Cardiac fibroblast (primary cell): ENCODE results near the gene C12orf56.
"Not testable (repeated sequence)": the region's sequence is repeated elsewhere in the genome, so short reads cannot be mapped to it uniquely, and the experiment has no call there.

Experiments
- DNase-seq, 2 donors: peaks; one replicate each; pipeline versions ENCODE4 v3.0.0 to v3.0.0-alpha.2; 2010; ENCODE audit warnings: low read depth in 2 of 2
- H3K4me3 ChIP-seq, 2 donors: replicated peaks in 1 of 2; 1 replicate in 1 of 2; 2 replicates in 1 of 2; pipeline ENCODE4 v1.5.1; 2011; ENCODE audit warnings: low read depth in 2 of 2, low read length in 2 of 2, mild to moderate bottlenecking in 2 of 2, moderate library complexity in 1 of 2
- TF ChIP-seq, protein P1 (sequence below): IDR thresholded peaks from one replicate; pipeline ENCODE4 v1.5.1; 2011; ENCODE audit warnings: low read depth, mild to moderate bottlenecking, low read length, inconsistent platforms

C12orf56 gene

DNA sequence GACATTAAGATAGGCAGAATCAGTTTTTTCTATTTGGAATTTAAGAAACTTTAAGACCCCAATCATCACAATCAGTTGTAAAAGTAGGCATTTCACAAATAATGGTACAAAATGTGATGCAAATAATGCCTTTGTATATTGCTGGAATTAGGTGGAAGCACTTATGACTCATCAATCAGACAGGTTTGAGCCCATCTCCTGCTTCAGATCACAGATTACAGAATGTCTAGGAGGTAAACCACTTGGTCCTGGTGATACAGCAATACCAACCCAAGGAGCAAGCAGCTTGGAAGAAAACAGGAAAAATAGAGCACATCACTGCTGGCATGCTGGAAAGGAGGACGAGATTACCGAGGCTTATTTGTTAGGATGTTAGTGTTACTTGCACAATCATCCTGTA, 57.6 kb downstream of the C12orf56 start:
- H3K4me3 ChIP-seq = no peak overlapping the region
- DNase-seq = no peak
- TF ChIP-seq, protein P1, sequence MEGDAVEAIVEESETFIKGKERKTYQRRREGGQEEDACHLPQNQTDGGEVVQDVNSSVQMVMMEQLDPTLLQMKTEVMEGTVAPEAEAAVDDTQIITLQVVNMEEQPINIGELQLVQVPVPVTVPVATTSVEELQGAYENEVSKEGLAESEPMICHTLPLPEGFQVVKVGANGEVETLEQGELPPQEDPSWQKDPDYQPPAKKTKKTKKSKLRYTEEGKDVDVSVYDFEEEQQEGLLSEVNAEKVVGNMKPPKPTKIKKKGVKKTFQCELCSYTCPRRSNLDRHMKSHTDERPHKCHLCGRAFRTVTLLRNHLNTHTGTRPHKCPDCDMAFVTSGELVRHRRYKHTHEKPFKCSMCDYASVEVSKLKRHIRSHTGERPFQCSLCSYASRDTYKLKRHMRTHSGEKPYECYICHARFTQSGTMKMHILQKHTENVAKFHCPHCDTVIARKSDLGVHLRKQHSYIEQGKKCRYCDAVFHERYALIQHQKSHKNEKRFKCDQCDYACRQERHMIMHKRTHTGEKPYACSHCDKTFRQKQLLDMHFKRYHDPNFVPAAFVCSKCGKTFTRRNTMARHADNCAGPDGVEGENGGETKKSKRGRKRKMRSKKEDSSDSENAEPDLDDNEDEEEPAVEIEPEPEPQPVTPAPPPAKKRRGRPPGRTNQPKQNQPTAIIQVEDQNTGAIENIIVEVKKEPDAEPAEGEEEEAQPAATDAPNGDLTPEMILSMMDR = no peak

DNA sequence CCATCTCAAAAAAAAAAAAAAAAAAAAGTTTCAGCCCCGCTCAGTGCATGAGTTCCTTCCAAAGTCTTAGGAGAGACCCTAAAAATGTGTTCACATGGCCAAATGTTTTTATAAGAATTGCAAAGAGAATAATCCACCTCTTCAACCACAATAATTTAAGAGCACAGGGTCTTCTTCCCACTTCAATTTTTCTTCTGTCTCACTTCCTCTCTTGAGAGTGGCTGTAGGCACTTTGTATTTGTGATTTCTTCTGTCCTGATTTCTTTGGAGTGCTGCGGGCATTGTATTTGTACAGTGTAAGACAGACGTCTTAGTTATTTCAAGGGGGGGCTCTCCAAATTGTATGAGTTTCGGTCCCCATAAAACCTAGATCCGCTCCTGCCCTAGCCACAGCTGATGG, 58.3 kb downstream of the C12orf56 start:
- no peak for DNase-seq
- TF ChIP-seq, protein P1 = no peak
- H3K4me3 ChIP-seq = no peak overlapping the region

DNA sequence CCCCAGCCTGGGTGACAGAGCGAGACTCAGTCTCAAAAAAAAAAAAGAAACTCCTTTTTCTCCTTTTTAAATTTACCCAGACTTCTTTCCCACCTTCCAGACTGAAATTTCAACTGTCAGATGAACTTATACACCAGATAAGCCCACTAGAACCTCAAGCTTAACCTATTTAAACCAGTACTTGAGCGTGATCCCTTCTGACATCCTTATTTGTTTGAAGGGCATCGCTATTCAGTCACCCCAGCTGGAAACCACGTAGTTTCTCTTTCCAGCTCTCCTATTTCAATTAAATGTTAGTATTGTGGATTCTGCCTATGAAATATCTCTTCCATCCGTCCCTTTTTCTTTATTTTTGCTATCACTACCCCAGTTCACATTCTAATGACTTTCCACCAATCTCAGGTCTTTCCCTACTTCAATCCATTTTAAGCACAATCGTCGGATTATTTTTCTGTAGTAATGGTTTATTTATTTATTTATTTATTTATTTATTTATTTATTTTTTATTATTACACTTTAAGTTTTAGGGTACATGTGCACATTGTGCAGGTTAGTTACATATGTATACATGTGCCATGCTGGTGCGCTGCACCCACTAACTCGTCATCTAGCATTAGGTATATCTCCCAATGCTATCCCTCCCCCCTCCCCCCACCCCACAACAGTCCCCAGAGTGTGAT, 61.4 kb downstream of the C12orf56 start:
- DNase-seq, H3K4me3 ChIP-seq: not testable (repeated sequence)

DNA sequence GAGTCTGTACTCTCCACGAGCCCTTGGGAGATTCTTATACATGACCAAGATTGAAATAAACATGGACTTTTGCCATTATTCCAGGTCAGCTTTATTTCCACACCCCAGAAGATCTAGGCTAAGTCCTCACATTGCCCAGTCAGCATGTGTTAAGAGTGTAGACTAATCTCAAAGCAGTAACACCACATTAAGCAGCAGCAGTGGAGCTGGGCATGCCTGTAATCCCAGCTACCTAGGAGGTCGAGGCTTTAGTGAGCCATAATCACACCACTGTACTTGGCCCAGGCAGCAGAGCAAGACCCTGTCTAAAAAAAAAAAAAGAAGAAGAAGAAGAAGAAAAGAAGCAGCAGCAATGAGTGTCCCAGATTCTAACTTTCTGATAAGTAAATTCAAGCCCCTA, 65.5 kb downstream of the C12orf56 start:
- TF ChIP-seq, protein P1 = no peak
- no peak overlapping the region for H3K4me3 ChIP-seq
- DNase-seq = no peak

DNA sequence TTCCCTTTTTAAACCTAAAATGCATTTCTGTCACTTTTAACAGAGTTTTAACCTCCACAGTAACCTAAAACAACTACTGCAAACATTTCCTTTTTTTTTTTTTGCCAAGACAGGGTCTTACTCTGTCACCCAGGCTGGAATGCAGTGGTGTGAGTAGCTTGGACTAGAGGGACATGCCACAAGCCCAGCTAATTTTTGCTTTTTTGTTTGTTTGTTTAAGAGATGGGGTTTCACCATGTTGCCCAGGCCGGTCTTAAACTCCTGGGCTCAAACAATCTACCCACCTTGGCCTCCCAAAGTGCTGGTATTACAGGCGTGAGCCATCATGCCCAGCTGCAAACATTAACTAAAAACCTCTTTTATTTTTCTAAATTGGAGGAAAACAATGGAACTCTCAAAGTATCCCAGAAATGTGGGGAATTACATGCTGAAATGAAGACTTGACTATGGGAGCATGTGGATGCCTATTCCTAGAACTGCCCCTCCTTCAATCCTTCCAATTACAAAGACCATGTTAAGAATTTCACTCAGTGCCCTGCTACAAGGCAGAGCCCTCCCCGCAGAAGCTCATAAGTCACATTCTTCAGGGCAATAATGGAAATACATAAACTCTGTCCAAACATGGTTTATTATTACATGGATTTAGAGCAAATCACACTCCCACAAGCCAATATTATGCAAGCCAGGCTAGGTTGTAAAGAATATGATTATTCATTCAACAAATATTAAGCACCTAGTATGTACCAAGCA, 66.9 kb downstream of the C12orf56 start:
- no peak for DNase-seq
- no peak overlapping the region for H3K4me3 ChIP-seq
- TF ChIP-seq, protein P1 = no peak

DNA sequence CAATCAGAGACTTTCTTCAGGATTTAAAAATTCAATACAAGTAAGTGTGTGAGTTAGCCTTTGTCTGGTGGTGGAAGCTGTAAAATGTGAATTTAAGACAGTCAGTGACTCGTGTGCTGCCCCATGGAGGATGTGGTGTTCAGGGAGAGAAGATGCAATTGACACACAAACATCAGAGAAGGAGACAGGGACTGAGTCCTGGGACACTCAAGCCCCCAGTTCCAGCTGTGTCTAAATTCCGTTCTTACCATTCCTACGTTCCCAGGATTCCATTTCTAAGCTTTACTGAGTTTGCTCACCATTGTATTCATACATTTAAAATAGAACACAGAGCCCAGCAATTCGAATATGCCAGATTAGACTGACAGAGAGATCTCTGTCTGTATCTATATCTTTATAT, 67.6 kb downstream of the C12orf56 start:
- TF ChIP-seq, protein P1 = no peak
- H3K4me3 ChIP-seq = no peak overlapping the region
- DNase-seq = no peak

DNA sequence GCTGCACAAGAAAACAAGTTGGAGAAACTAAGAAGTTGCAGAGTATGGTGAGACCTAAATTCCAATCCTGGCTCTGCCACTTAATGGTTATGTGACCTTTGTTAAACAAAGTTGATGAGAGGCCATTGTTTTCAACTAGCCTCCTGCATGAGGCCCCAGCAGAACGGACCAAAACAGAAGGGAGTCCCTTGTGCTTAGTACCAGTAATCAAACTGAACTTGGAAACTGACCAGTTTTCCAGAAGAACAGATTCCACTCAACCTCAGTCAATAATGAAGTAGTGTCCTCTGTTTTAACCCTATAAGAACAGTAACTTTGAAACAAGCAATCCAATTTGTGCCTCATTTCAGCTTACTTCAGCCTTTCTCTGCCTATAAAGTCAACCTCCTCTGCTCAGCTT, 69.9 kb downstream of the C12orf56 start:
- DNase-seq = peak in 1 of 2 donors; percentile 1
- TF ChIP-seq, protein P1 = no peak

DNA sequence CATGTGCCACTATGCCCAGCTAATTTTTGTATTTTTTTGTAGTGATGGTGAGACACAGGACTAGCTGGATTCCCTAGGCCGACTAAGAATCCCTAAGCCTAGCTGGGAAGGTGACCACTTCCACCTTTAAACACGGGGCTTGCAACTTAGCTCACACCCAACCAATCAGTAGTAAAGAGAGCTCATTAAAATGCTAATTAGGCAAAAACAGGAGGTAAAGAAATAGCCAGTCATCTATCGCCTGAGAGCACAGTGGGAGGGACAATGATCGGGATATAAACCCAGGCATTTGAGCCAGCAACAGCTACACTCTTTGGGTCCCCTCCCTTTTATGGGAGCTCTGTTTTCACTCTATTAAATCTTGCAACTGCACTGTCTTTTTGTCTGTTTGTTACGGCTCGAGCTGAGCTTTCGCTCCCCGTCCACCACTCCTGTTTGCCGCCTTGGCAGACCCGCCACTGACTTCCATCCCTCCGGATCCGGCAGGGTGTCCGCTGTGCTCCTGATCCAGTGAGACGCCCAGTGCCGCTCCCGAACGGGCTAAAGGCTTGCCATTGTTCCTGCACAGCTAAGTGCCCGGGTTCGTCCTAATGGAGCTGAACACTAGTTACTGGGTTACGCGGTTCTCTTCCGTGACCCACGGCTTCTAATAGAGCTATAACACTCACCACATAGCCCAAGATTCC, 70.9 kb downstream of the C12orf56 start:
- H3K4me3 ChIP-seq, DNase-seq: not testable (repeated sequence)

More for the DNA sequence above, 69.9 kb downstream of the C12orf56 start:
- H3K4me3 ChIP-seq = no peak overlapping the region
